HG02981 (cell line): ENCODE measurements around the gene CFAP97D2.
"Not testable (repeated sequence)": the region's sequence is repeated elsewhere in the genome, so short reads cannot be mapped to it uniquely, and the experiment has no call there.

Source experiments
- ATAC-seq: cut with Tn5 transposase; IDR thresholded peaks from one replicate; pipeline ENCODE4 v1.9.1; 2021; ENCODE audit warnings: mild to moderate bottlenecking, moderate library complexity; ENCODE audit not compliant: unreplicated experiment

CFAP97D2 gene

GRCh38 chr13:114179087-114179658, at the start of gene CFAP97D2:
CFAP97D2 (plus strand) TSS chr13:114179257; CDS start chr13:114179331, 74 bp downstream.
- ATAC-seq = no peak

- ATAC-seq = no peak
Measured at GRCh38 chr13:114129649-114130062, 49.4 kb upstream of the CFAP97D2 start.

- no peak for ATAC-seq
Measured at GRCh38 chr13:114130131-114130836, 48.8 kb upstream of the CFAP97D2 start.

GRCh38 chr13:114130837-114131582, 48.0 kb upstream of the CFAP97D2 start:
- ATAC-seq = no peak

GRCh38 chr13:114131583-114132418, 47.3 kb upstream of the CFAP97D2 start:
- ATAC-seq = peak; percentile 14

GRCh38 chr13:114132419-114133121, 46.5 kb upstream of the CFAP97D2 start, which contains the start of gene RASA3:
RASA3 (minus strand) TSS chr13:114132623; CDS start chr13:114132489, 134 bp downstream.
- ATAC-seq = peak; percentile 53

- ATAC-seq = not testable (repeated sequence)
Measured at GRCh38 chr13:114133126-114133525, 45.9 kb upstream of the CFAP97D2 start.

- not testable (repeated sequence) for ATAC-seq
Measured at GRCh38 chr13:114133552-114133951, 45.5 kb upstream of the CFAP97D2 start.

- no peak for ATAC-seq
Measured at GRCh38 chr13:114134111-114134943, 44.7 kb upstream of the CFAP97D2 start.

- ATAC-seq = no peak
Measured at GRCh38 chr13:114134944-114135610, 44.0 kb upstream of the CFAP97D2 start.

- no peak for ATAC-seq
Measured at GRCh38 chr13:114135731-114136171, 43.3 kb upstream of the CFAP97D2 start.

GRCh38 chr13:114136576-114136975, 42.5 kb upstream of the CFAP97D2 start:
- ATAC-seq = no peak

GRCh38 chr13:114140131-114140905, 38.7 kb upstream of the CFAP97D2 start:
- ATAC-seq = no peak

- no peak for ATAC-seq
Measured at GRCh38 chr13:114140906-114141250, 38.2 kb upstream of the CFAP97D2 start.

- no peak for ATAC-seq
Measured at GRCh38 chr13:114141261-114141996, 37.6 kb upstream of the CFAP97D2 start.

GRCh38 chr13:114142137-114142550, 36.9 kb upstream of the CFAP97D2 start:
- ATAC-seq = no peak
